Measurements from ENCODE around the gene PI4K2A.
"Not testable (repeated sequence)": the region's sequence is repeated elsewhere in the genome, so short reads cannot be mapped to it uniquely, and the experiment has no call there.

The PI4K2A gene

GRCh38 chr10:97686301-97686961 is 46.0 kb downstream of the PI4K2A start:
- peak overlapping the region; percentile 77 for H3K4me3 ChIP-seq (ENCODE audit: low read depth, low read length)
- no peak for TF ChIP-seq CTCF (IDR thresholded peaks at IDR 0.05; ENCODE audit: low read depth, low read length)

- peak within 1 kb of the TSS; percentile 77 for H3K4me3 ChIP-seq (ENCODE audit: low read depth, low read length)
- TF ChIP-seq CTCF (IDR thresholded peaks at IDR 0.05; ENCODE audit: low read depth, low read length) = no peak
Observed at GRCh38 chr10:97686962-97687784, 46.7 kb downstream of the PI4K2A start, which contains the start of gene AVPI1. Gene AVPI1 (minus strand): TSS chr10:97687241. CDS start chr10:97679905, 7,336 bp downstream.

- peak overlapping the region; percentile 77 for H3K4me3 ChIP-seq (ENCODE audit: low read depth, low read length)
Observed at GRCh38 chr10:97687785-97688781, 47.6 kb downstream of the PI4K2A start.

GRCh38 chr10:97689559-97690020 is 49.1 kb downstream of the PI4K2A start:
- no peak overlapping the region for H3K4me3 ChIP-seq (ENCODE audit: low read depth, low read length)
- TF ChIP-seq CTCF (IDR thresholded peaks at IDR 0.05; ENCODE audit: low read depth, low read length) = no peak

More at GRCh38 chr10:97687785-97688781, 47.6 kb downstream of the PI4K2A start:
- TF ChIP-seq CTCF (IDR thresholded peaks at IDR 0.05; ENCODE audit: low read depth, low read length) = 0 out of 2 replicates have a peak, but pooled peaks have one; percentile 11

GRCh38 chr10:97690133-97690532 is 49.7 kb downstream of the PI4K2A start:
- H3K4me3 ChIP-seq (ENCODE audit: low read depth, low read length) = no peak overlapping the region
- TF ChIP-seq CTCF (IDR thresholded peaks at IDR 0.05; ENCODE audit: low read depth, low read length) = no peak

GRCh38 chr10:97698072-97698655 is 57.7 kb downstream of the PI4K2A start:
- H3K4me3 ChIP-seq (ENCODE audit: low read depth, low read length) = not testable (repeated sequence)
